Adrenal gland (tissue), 5 donors: ENCODE measurements around the gene MOB3B.

Source experiments
- POLR2A ChIP-seq, 2 donors: fragments of 450-650 bp; IDR thresholded peaks; one replicate each; pipeline ENCODE4 v1.6.1; 2017; ENCODE audit warnings: antibody characterized with exemption in 2 of 2, mild to moderate bottlenecking in 2 of 2, moderate library complexity in 1 of 2
- TF ChIP-seq, protein P1 (sequence below), 6 experiments: fragments of 450-650 bp in 4 of 6; fragments of 200-600 bp in 2 of 6; sonication (generic) in 1 of 6; IDR thresholded peaks; 1 replicate in 5 of 6; 2 replicates in 1 of 6; pipeline versions ENCODE4 v1.5.1 to v1.8.0; 2016 to 2021; ENCODE audit warnings: antibody characterized with exemption in 6 of 6, mild to moderate bottlenecking in 2 of 6, moderate library complexity in 1 of 6
- donor health status: DM: no; HTN: no; CAD: no.

DNA sequence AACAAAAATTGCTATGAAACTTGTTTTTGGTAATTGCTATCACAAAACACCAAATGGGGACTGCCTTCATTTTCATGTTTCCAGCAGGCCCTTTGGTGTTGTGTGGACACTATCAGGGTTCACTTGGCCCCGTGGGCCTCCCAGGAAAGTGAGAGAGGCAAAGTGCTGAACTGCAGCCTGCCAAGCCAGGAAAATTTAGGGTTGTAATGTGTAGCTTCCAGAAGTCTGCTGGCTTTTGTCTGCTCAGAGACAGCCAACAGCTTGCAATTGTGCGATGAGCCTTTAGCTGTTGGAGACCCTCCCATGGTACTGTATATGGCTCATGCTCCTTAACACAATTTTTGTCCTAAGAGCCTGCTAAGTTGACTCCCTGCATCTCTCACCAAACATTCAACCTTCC lies 127.0 kb downstream of the MOB3B start:
- TF ChIP-seq, protein P1, sequence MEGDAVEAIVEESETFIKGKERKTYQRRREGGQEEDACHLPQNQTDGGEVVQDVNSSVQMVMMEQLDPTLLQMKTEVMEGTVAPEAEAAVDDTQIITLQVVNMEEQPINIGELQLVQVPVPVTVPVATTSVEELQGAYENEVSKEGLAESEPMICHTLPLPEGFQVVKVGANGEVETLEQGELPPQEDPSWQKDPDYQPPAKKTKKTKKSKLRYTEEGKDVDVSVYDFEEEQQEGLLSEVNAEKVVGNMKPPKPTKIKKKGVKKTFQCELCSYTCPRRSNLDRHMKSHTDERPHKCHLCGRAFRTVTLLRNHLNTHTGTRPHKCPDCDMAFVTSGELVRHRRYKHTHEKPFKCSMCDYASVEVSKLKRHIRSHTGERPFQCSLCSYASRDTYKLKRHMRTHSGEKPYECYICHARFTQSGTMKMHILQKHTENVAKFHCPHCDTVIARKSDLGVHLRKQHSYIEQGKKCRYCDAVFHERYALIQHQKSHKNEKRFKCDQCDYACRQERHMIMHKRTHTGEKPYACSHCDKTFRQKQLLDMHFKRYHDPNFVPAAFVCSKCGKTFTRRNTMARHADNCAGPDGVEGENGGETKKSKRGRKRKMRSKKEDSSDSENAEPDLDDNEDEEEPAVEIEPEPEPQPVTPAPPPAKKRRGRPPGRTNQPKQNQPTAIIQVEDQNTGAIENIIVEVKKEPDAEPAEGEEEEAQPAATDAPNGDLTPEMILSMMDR (IDR thresholded peaks at IDR 0.05), result no peak
- no peak for TF ChIP-seq POLR2A (IDR thresholded peaks at IDR 0.05)
